ENCODE data around the gene ACTN2. TPM values are rescaled to one million over a fixed set of nuclear protein-coding genes. Genes with fewer than 3 reads are reported as not detected.

The ACTN2 gene
- total and polyA plus RNA-seq, 2 donors (not counting 3 experiments of a cell fraction or from before 2014, with no cell fraction given), result 0.22 to 0.55 TPM

- no peaks in the 10 kb centered on the region for H3K27me3 ChIP-seq (ENCODE audit: control insufficient read depth in 2 of 2, insufficient read depth in 2 of 2, low read length in 2 of 2)
- no TSS peak for BruUV-seq (replicated peaks)
- intact Hi-C loops (cut with micrococcal nuclease) (no loop called here), dilution Hi-C loops (cut with MboI; ENCODE audit: extremely low pct_ligation_motif_present, low sequenced_read_pairs) (no loop called here)
- no peaks in the 10 kb centered on the region for H3K4me1 ChIP-seq (ENCODE audit: control insufficient read depth, extremely low read depth, insufficient read depth, low read length)
- no peak for TF ChIP-seq FOS (IDR thresholded peaks at IDR 0.05; ENCODE audit: borderline replicate concordance, insufficient read depth, low read length)
- no peak for TF ChIP-seq POLR2AphosphoS5 (IDR thresholded peaks at IDR 0.05; ENCODE audit: insufficient read depth, low read depth, low read length)
- TF ChIP-seq GATA2 (IDR thresholded peaks at IDR 0.05; ENCODE audit: insufficient read depth, insufficient read length, low read depth, low read length), result no peak
- no peak for TF ChIP-seq MYC (IDR thresholded peaks at IDR 0.05; ENCODE audit: low read depth, low read length)
- TF ChIP-seq MAX (IDR thresholded peaks at IDR 0.05; ENCODE audit: insufficient read depth, insufficient read length), result no peak
- TF ChIP-seq JUN (IDR thresholded peaks at IDR 0.05; ENCODE audit: borderline replicate concordance, insufficient read depth, insufficient read length, low read depth), result no peak
- TF ChIP-seq POLR2A (IDR thresholded peaks at IDR 0.05; ENCODE audit: low read depth, low read length), result no peak
- no peak for TF ChIP-seq CTCF (IDR thresholded peaks at IDR 0.05; ENCODE audit: extremely low read depth in 1 of 2, insufficient read depth in 1 of 2, low read depth in 1 of 2, low read length in 2 of 2)
- TF ChIP-seq EZH2 (IDR thresholded peaks at IDR 0.05; ENCODE audit: borderline replicate concordance, low read depth, low read length, severe bottlenecking), result no peak
- no peak overlapping the region for H2AFZ ChIP-seq (ENCODE audit: low read depth, low read length)
- H3K4me3 ChIP-seq (replicated peaks in 1 of 3; ENCODE audit: insufficient read depth in 1 of 3, low read depth in 1 of 3, low read length in 3 of 3), result no peak overlapping the region
- no peaks in the 10 kb centered on the region for H3K36me3 ChIP-seq (ENCODE audit: control insufficient read depth in 2 of 2, extremely low read depth in 1 of 2, insufficient read depth in 2 of 2, low read length in 2 of 2)
- POLR2A ChIA-PET, result no interaction called here
- H3K27ac ChIP-seq (ENCODE audit: insufficient read depth, low read depth, low read length), result no peak overlapping the region
- no peak overlapping the region for H3K9ac ChIP-seq (replicated peaks; ENCODE audit: extremely low read depth, insufficient read depth, low read length)
- no peaks in the 10 kb centered on the region for H4K20me1 ChIP-seq (replicated peaks; ENCODE audit: control insufficient read depth, extremely low read depth, insufficient read depth, low read length)
- no peaks in the 10 kb centered on the region for H3K9me3 ChIP-seq (replicated peaks; ENCODE audit: control insufficient read depth, insufficient read depth, low read length)
- no peak for FAIRE-seq
- DNase-seq (ENCODE audit: low read depth, low spot score), result no peak
- no peak overlapping the region for H3K4me2 ChIP-seq (ENCODE audit: insufficient read depth, low read length)
- H3K9me1 ChIP-seq (replicated peaks; ENCODE audit: control insufficient read depth, extremely low read depth, insufficient read depth, low read length), result no peaks in the 10 kb centered on the region
- no peaks in the 10 kb centered on the region for H3K79me2 ChIP-seq (ENCODE audit: control insufficient read depth, insufficient read depth, low read length)
- CTCF ChIA-PET, result interaction anchor here (1.4 to 1.6 kb wide), 2 partner anchors 17 to 39 kb away, joined by 10 read pairs; no protein-coding TSS in a partner anchor
These were observed 34.3 kb downstream of the ACTN2 start for GRCh38 chr1:236720611-236721010.

Measured in endothelial cell of umbilical vein (primary cell).